Fibroblast of lung (primary cell): Measurements from ENCODE around the gene RACK1. TPM values are rescaled to one million over a fixed set of nuclear protein-coding genes. Genes with fewer than 3 reads are reported as not detected.

ENCODE experiments used
- DNase-seq, 2 donors: peaks; one replicate each; pipeline versions ENCODE4 v3.0.0 to v3.0.0-alpha.2; 2010; ENCODE audit warnings: low read depth in 2 of 2
- H2AFZ ChIP-seq: 2 replicates; pipeline ENCODE4 v1.5.1; 2012; ENCODE audit warnings: low read length, control low read depth, inconsistent platforms
- H3K27ac ChIP-seq: 2 replicates; pipeline ENCODE4 v1.5.1; 2011; ENCODE audit warnings: low read length, control low read depth; ENCODE audit not compliant: insufficient read depth
- H3K27me3 ChIP-seq: 2 replicates; pipeline ENCODE4 v1.5.1; 2011; ENCODE audit warnings: mild to moderate bottlenecking, low read length; ENCODE audit not compliant: control insufficient read depth, insufficient read depth
- H3K36me3 ChIP-seq: 2 replicates; pipeline ENCODE4 v1.5.1; 2011; ENCODE audit warnings: low read length; ENCODE audit not compliant: control insufficient read depth, insufficient read depth
- H3K4me1 ChIP-seq: 2 replicates; pipeline ENCODE4 v1.5.1; 2011; ENCODE audit warnings: low read length; ENCODE audit not compliant: control insufficient read depth, insufficient read depth; ENCODE audit errors: extremely low read depth
- H3K4me2 ChIP-seq: 2 replicates; pipeline ENCODE4 v1.5.1; 2011; ENCODE audit warnings: low read length, control low read depth; ENCODE audit not compliant: insufficient read depth; ENCODE audit errors: extremely low read depth
- H3K4me3 ChIP-seq, 4 experiments: fragments of 200-600 bp in 1 of 4; sonication (generic) in 1 of 4; replicated peaks in 1 of 4; 2 replicates each; pipeline ENCODE4 v1.5.1; 2011 to 2016; ENCODE audit warnings: low read length in 4 of 4, low read depth in 3 of 4, mild to moderate bottlenecking in 3 of 4, control low read depth in 2 of 4, inconsistent platforms in 1 of 4, mixed read lengths in 1 of 4; ENCODE audit not compliant: insufficient read depth in 1 of 4; ENCODE audit errors: control extremely low read depth in 1 of 4
- H3K79me2 ChIP-seq: 2 replicates; pipeline ENCODE4 v1.5.1; 2012; ENCODE audit warnings: mild to moderate bottlenecking, low read length, inconsistent platforms; ENCODE audit not compliant: control insufficient read depth, insufficient read depth
- H3K9ac ChIP-seq: 2 replicates; pipeline ENCODE4 v1.5.1; 2011; ENCODE audit warnings: mild to moderate bottlenecking, low read length, control low read depth; ENCODE audit not compliant: insufficient read depth
- H3K9me3 ChIP-seq: 2 replicates; pipeline ENCODE4 v1.5.1; 2012; ENCODE audit warnings: low read depth, low read length; ENCODE audit not compliant: control insufficient read depth, insufficient read depth
- H4K20me1 ChIP-seq: 2 replicates; pipeline ENCODE4 v1.5.1; 2011; ENCODE audit warnings: low read length; ENCODE audit not compliant: control insufficient read depth, insufficient read depth; ENCODE audit errors: extremely low read depth
- CTCF ChIP-seq, 2 donors: IDR thresholded peaks in 1 of 2; conservative IDR thresholded peaks in 1 of 2; 1 replicate in 1 of 2; 2 replicates in 1 of 2; pipeline ENCODE4 v1.5.1; 2011 to 2012; ENCODE audit warnings: low read length in 2 of 2, control low read depth in 1 of 2, inconsistent platforms in 1 of 2, low read depth in 1 of 2, mild to moderate bottlenecking in 1 of 2
- EZH2 ChIP-seq: IDR thresholded peaks from 2 replicates; pipeline ENCODE4 v1.5.1; 2012; ENCODE audit warnings: low read length, control low read depth, mild to moderate bottlenecking; ENCODE audit errors: missing control alignments
- polyA plus RNA-seq, 2 donors: library from polyadenylated mRNA; depleted of rRNA in 1 of 2; stranded (reverse) in 1 of 2; unstranded in 1 of 2; fragments of >200 nt; gene quantifications; 2 replicates each; pipeline ENCODE4 v1.2.1, GENCODE V29; 2011 to 2012; ENCODE audit warnings: missing spikeins in 1 of 2
- total RNA-seq: library from RNA; depleted of rRNA; stranded (reverse); fragments of >200 nt; gene quantifications from 2 replicates; pipeline ENCODE4 v1.2.1, GENCODE V29; 2014

The RACK1 gene
- total and polyA plus RNA-seq, 2 donors (not counting 1 experiment from before 2014, with no cell fraction given): 3,014 to 4,649 TPM

GRCh38 chr5:181237729-181238385 lies 5.8 kb downstream of the RACK1 start:
- H3K4me3 ChIP-seq: no peak overlapping the region
- peaks cover 4% of the 10 kb centered on the region for H4K20me1 ChIP-seq
- DNase-seq: no peak
- no peaks in the 10 kb centered on the region for H3K9me3 ChIP-seq
- peaks cover 35% of the 10 kb centered on the region for H3K36me3 ChIP-seq
- H3K79me2 ChIP-seq: peaks cover 47% of the 10 kb centered on the region
- H3K4me1 ChIP-seq: peaks cover 9% of the 10 kb centered on the region
- TF ChIP-seq EZH2 (no peak), CTCF (conservative IDR thresholded peaks at IDR 0.05 in 1 of 2, IDR thresholded peaks at IDR 0.05 in 1 of 2; ENCODE audit: low read depth in 1 of 2, low read length in 2 of 2) (no peak)
- no peaks in the 10 kb centered on the region for H3K27me3 ChIP-seq
- no peak overlapping the region for H2AFZ ChIP-seq
- H3K9ac ChIP-seq: no peak overlapping the region
- H3K27ac ChIP-seq: no peak overlapping the region
- no peak overlapping the region for H3K4me2 ChIP-seq

GRCh38 chr5:181236954-181237641 lies 6.6 kb downstream of the RACK1 start:
- peaks cover 39% of the 10 kb centered on the region for H3K79me2 ChIP-seq
- H3K4me3 ChIP-seq: no peak overlapping the region
- no peak overlapping the region for H3K27ac ChIP-seq
- no peaks in the 10 kb centered on the region for H3K9me3 ChIP-seq
- peaks cover 7% of the 10 kb centered on the region for H3K4me1 ChIP-seq
- TF ChIP-seq CTCF (conservative IDR thresholded peaks at IDR 0.05 in 1 of 2, IDR thresholded peaks at IDR 0.05 in 1 of 2; ENCODE audit: low read depth in 1 of 2, low read length in 2 of 2) (no peak), EZH2 (no peak)
- no peak overlapping the region for H2AFZ ChIP-seq
- H3K9ac ChIP-seq: no peak overlapping the region
- H3K36me3 ChIP-seq: peaks cover 35% of the 10 kb centered on the region
- H3K4me2 ChIP-seq: no peak overlapping the region
- H4K20me1 ChIP-seq: peaks cover 4% of the 10 kb centered on the region
- no peak for DNase-seq
- no peaks in the 10 kb centered on the region for H3K27me3 ChIP-seq

- H3K9ac ChIP-seq: no peak overlapping the region
- peaks cover 30% of the 10 kb centered on the region for H3K36me3 ChIP-seq
- peaks cover 33% of the 10 kb centered on the region for H3K79me2 ChIP-seq
- H3K27me3 ChIP-seq: no peaks in the 10 kb centered on the region
- H3K4me1 ChIP-seq: peaks cover 3% of the 10 kb centered on the region
- H3K27ac ChIP-seq: no peak overlapping the region
- TF ChIP-seq EZH2 (no peak), CTCF (conservative IDR thresholded peaks at IDR 0.05 in 1 of 2, IDR thresholded peaks at IDR 0.05 in 1 of 2; ENCODE audit: low read depth in 1 of 2, low read length in 2 of 2) (no peak)
- no peak overlapping the region for H3K4me2 ChIP-seq
- no peaks in the 10 kb centered on the region for H4K20me1 ChIP-seq
- H3K9me3 ChIP-seq: no peaks in the 10 kb centered on the region
- DNase-seq: no peak
- no peak overlapping the region for H2AFZ ChIP-seq
- H3K4me3 ChIP-seq: no peak overlapping the region
Measured at GRCh38 chr5:181236471-181236870, 7.2 kb downstream of the RACK1 start.
